ENCODE measurements around the gene USP38. TPM values are rescaled to one million over a fixed set of nuclear protein-coding genes. Genes with fewer than 3 reads are reported as not detected.
"Not testable (repeated sequence)": the region's sequence is repeated elsewhere in the genome, so short reads cannot be mapped to it uniquely, and the experiment has no call there.

Gene USP38
- total RNA-seq, 2 experiments from 2014 or later: 22.0 to 22.6 TPM

GRCh38 chr4:143251348-143251747 lies 66.6 kb downstream of the USP38 start:
- Mint-ChIP-seq H3K27ac (no peak overlapping the region), H3K4me1 (ENCODE audit: low read depth) (no peaks in the 10 kb centered on the region), H3K27me3 (ENCODE audit: low read depth) (peaks cover 2% of the 10 kb centered on the region), H3K4me3 (no peak overlapping the region), H3K36me3 (ENCODE audit: low read depth) (no peaks in the 10 kb centered on the region), H3K9me3 (ENCODE audit: insufficient read depth) (no peaks in the 10 kb centered on the region)
- ChIA-PET POLR2A (no interaction called here), CTCF (no interaction called here)
- ATAC-seq (no peak), DNase-seq (no peak)

- Mint-ChIP-seq H3K4me1 (ENCODE audit: low read depth) (no peaks in the 10 kb centered on the region), H3K36me3 (ENCODE audit: low read depth) (no peaks in the 10 kb centered on the region), H3K27ac (no peak overlapping the region), H3K27me3 (ENCODE audit: low read depth) (peaks cover 2% of the 10 kb centered on the region), H3K9me3 (ENCODE audit: insufficient read depth) (no peaks in the 10 kb centered on the region), H3K4me3 (no peak overlapping the region)
- ChIA-PET POLR2A (no interaction called here), CTCF (no interaction called here)
- DNase-seq (no peak), ATAC-seq (no peak)
Observed at GRCh38 chr4:143251779-143252178, 67.1 kb downstream of the USP38 start.

- H3K27ac Mint-ChIP-seq: no peak overlapping the region
- H3K4me1 Mint-ChIP-seq (ENCODE audit: low read depth): no peaks in the 10 kb centered on the region
- H3K9me3 Mint-ChIP-seq (ENCODE audit: insufficient read depth): no peaks in the 10 kb centered on the region
- H3K4me3 Mint-ChIP-seq: no peak overlapping the region
- peaks cover 2% of the 10 kb centered on the region for H3K27me3 Mint-ChIP-seq (ENCODE audit: low read depth)
- ATAC-seq (no peak), DNase-seq (no peak)
- CTCF ChIA-PET: no interaction called here
- POLR2A ChIA-PET: no interaction called here
- no peaks in the 10 kb centered on the region for H3K36me3 Mint-ChIP-seq (ENCODE audit: low read depth)
Observed at GRCh38 chr4:143252478-143252877, 67.8 kb downstream of the USP38 start.

GRCh38 chr4:143253166-143253565 lies 68.4 kb downstream of the USP38 start:
- no peak for DNase-seq
- H3K4me1 Mint-ChIP-seq (ENCODE audit: low read depth): no peaks in the 10 kb centered on the region
- no peak overlapping the region for H3K4me3 Mint-ChIP-seq
- no peaks in the 10 kb centered on the region for H3K9me3 Mint-ChIP-seq (ENCODE audit: insufficient read depth)
- no peak overlapping the region for H3K27ac Mint-ChIP-seq
- ChIA-PET CTCF (no interaction called here), POLR2A (no interaction called here)
- H3K27me3 Mint-ChIP-seq (ENCODE audit: low read depth): peaks cover 2% of the 10 kb centered on the region
- no peaks in the 10 kb centered on the region for H3K36me3 Mint-ChIP-seq (ENCODE audit: low read depth)
- ATAC-seq: no peak

- ChIA-PET CTCF (no interaction called here), POLR2A (no interaction called here)
- H3K27ac Mint-ChIP-seq: no peak overlapping the region
- no peaks in the 10 kb centered on the region for H3K36me3 Mint-ChIP-seq (ENCODE audit: low read depth)
- peaks cover 5% of the 10 kb centered on the region for H3K4me1 Mint-ChIP-seq (ENCODE audit: low read depth)
- H3K9me3 Mint-ChIP-seq (ENCODE audit: insufficient read depth): no peaks in the 10 kb centered on the region
- H3K27me3 Mint-ChIP-seq (ENCODE audit: low read depth): peaks cover 2% of the 10 kb centered on the region
- H3K4me3 Mint-ChIP-seq: no peak overlapping the region
- DNase-seq (no peak), ATAC-seq (no peak)
Observed at GRCh38 chr4:143254491-143255226, 69.9 kb downstream of the USP38 start.

- Mint-ChIP-seq H3K36me3 (ENCODE audit: low read depth) (no peaks in the 10 kb centered on the region), H3K27ac (no peak overlapping the region), H3K4me1 (ENCODE audit: low read depth) (peaks cover 7% of the 10 kb centered on the region), H3K27me3 (ENCODE audit: low read depth) (peaks cover 2% of the 10 kb centered on the region), H3K4me3 (no peak overlapping the region), H3K9me3 (ENCODE audit: insufficient read depth) (no peaks in the 10 kb centered on the region)
- no peak for DNase-seq
- ChIA-PET POLR2A (no interaction called here), CTCF (no interaction called here)
- no peak for ATAC-seq
Observed at GRCh38 chr4:143256456-143256855, 71.7 kb downstream of the USP38 start.

- Mint-ChIP-seq H3K36me3 (ENCODE audit: low read depth) (no peaks in the 10 kb centered on the region), H3K4me3 (no peak overlapping the region), H3K9me3 (ENCODE audit: insufficient read depth) (no peaks in the 10 kb centered on the region), H3K27ac (no peak overlapping the region), H3K27me3 (ENCODE audit: low read depth) (peaks cover 2% of the 10 kb centered on the region), H3K4me1 (ENCODE audit: low read depth) (peaks cover 7% of the 10 kb centered on the region)
- DNase-seq (no peak), ATAC-seq (no peak)
- ChIA-PET POLR2A (no interaction called here), CTCF (no interaction called here)
Observed at GRCh38 chr4:143257356-143257755, 72.6 kb downstream of the USP38 start.

- Mint-ChIP-seq H3K4me1 (ENCODE audit: low read depth) (peaks cover 7% of the 10 kb centered on the region), H3K36me3 (ENCODE audit: low read depth) (no peaks in the 10 kb centered on the region), H3K27ac (no peak overlapping the region), H3K27me3 (ENCODE audit: low read depth) (no peaks in the 10 kb centered on the region), H3K9me3 (ENCODE audit: insufficient read depth) (no peaks in the 10 kb centered on the region), H3K4me3 (no peak overlapping the region)
- DNase-seq: no peak
- no peak for ATAC-seq
- CTCF ChIA-PET: no interaction called here
- POLR2A ChIA-PET: no interaction called here
Observed at GRCh38 chr4:143260750-143261149, 76.0 kb downstream of the USP38 start.

- Mint-ChIP-seq H3K27ac (no peak overlapping the region), H3K27me3 (ENCODE audit: low read depth) (no peaks in the 10 kb centered on the region), H3K4me1 (ENCODE audit: low read depth) (peaks cover 7% of the 10 kb centered on the region), H3K9me3 (ENCODE audit: insufficient read depth) (peaks cover 5% of the 10 kb centered on the region), H3K36me3 (ENCODE audit: low read depth) (peaks cover 3% of the 10 kb centered on the region), H3K4me3 (no peak overlapping the region)
- POLR2A ChIA-PET: no interaction called here
- CTCF ChIA-PET: no interaction called here
- ATAC-seq: no peak
- no peak for DNase-seq
Observed at GRCh38 chr4:143262838-143263237, 78.1 kb downstream of the USP38 start.

- peaks cover 11% of the 10 kb centered on the region for H3K9me3 Mint-ChIP-seq (ENCODE audit: insufficient read depth)
- H3K36me3 Mint-ChIP-seq (ENCODE audit: low read depth); H3K4me3 Mint-ChIP-seq; CTCF ChIA-PET; H3K4me1 Mint-ChIP-seq (ENCODE audit: low read depth); POLR2A ChIA-PET; H3K27ac Mint-ChIP-seq; DNase-seq; ATAC-seq; H3K27me3 Mint-ChIP-seq (ENCODE audit: low read depth): not testable (repeated sequence)
Observed at GRCh38 chr4:143267690-143268089, 83.0 kb downstream of the USP38 start.

GRCh38 chr4:143270256-143270838 lies 85.6 kb downstream of the USP38 start:
- no peak for ATAC-seq
- peaks cover 2% of the 10 kb centered on the region for H3K27me3 Mint-ChIP-seq (ENCODE audit: low read depth)
- POLR2A ChIA-PET: no interaction called here
- no peaks in the 10 kb centered on the region for H3K4me1 Mint-ChIP-seq (ENCODE audit: low read depth)
- no peak overlapping the region for H3K27ac Mint-ChIP-seq
- CTCF ChIA-PET: no interaction called here
- DNase-seq: no peak
- H3K4me3 Mint-ChIP-seq: no peak overlapping the region
- peaks cover 3% of the 10 kb centered on the region for H3K36me3 Mint-ChIP-seq (ENCODE audit: low read depth)
- H3K9me3 Mint-ChIP-seq (ENCODE audit: insufficient read depth): peaks cover 11% of the 10 kb centered on the region

Data from activated CD8-positive, alpha-beta T cell treated with anti-CD3 and anti-CD28 coated beads, Interleukin-2, amount 10 ng/mL, durations not matched to agents 7 days and 5 days (primary cell).